HepG2 (cell line): Measurements from ENCODE around the gene OPRM1. TPM values are rescaled to one million over a fixed set of nuclear protein-coding genes. Genes with fewer than 3 reads are reported as not detected.

ENCODE experiments used
- ATAC-seq: fragments of 200-7000 bp; cut with Tn5 transposase; 3 replicates; pipeline ENCODE4 v1.9.1; 2020; ENCODE audit warnings: mild to moderate bottlenecking, moderate library complexity
- BruUV-seq: library from RNA; stranded (reverse); fragments of 400-500 nt; replicated peaks from 2 replicates; lab custom pipeline; 2021; lab: Mats Ljungman, UMichigan
- CTCF ChIA-PET: fragments of 300-600 bp; formaldehyde crosslinking; extraction: SDS; loops from one replicate; lab custom pipeline; 2021; ENCODE audit warnings: low total read pairs, inconsistent platforms, low intra/inter-chr PET ratio; lab: Yijun Ruan, JAX
- POLR2A ChIA-PET: fragments of 350-600 bp; sonication (Branson Sonifier 250); formaldehyde crosslinking; loops from one replicate; lab custom pipeline; 2020; ENCODE audit warnings: antibody characterized with exemption, inconsistent platforms; lab: Yijun Ruan, JAX
- DNase-seq: peaks from one replicate; pipeline ENCODE4 v3.0.0-alpha.2; 2015; ENCODE audit warnings: low spot score
- FAIRE-seq: peaks from 3 replicates; lab custom pipeline; 2011; peaks lifted over from hg19 to GRCh38; lab: Jason Lieb, UNC
- H2AFZ ChIP-seq: one replicate; pipeline ENCODE4 v1.6.1; 2011; ENCODE audit warnings: low read length, inconsistent platforms
- H3K27ac ChIP-seq: fragments of 300-600 bp; 3 replicates; pipeline ENCODE4 v1.8.0; 2011; ENCODE audit warnings: mixed run types, mild to moderate bottlenecking, mixed read lengths, low read length, inconsistent platforms; ENCODE audit not compliant: insufficient read depth; ENCODE audit errors: extremely low read length
- H3K27me3 ChIP-seq, 2 experiments: fragments of 200-600 bp in 1 of 2; 2 replicates in 1 of 2; 3 replicates in 1 of 2; pipeline versions ENCODE4 v1.6.0 to v1.8.0; 2011; ENCODE audit warnings: low read length in 2 of 2, mild to moderate bottlenecking in 2 of 2, moderate library complexity in 2 of 2, inconsistent platforms in 1 of 2; ENCODE audit not compliant: insufficient read depth in 2 of 2, control insufficient read depth in 1 of 2
- H3K36me3 ChIP-seq, 2 experiments: fragments of 200-600 bp in 1 of 2; replicated peaks in 1 of 2; 2 replicates in 1 of 2; 3 replicates in 1 of 2; pipeline versions ENCODE4 v1.5.1 to v1.8.0; 2011; ENCODE audit warnings: low read length in 2 of 2, inconsistent platforms in 1 of 2; ENCODE audit not compliant: insufficient read depth in 2 of 2, control insufficient read depth in 1 of 2
- H3K4me1 ChIP-seq: 2 replicates; pipeline ENCODE4 v1.5.1; 2012; ENCODE audit warnings: low read length, inconsistent platforms; ENCODE audit not compliant: insufficient read depth
- H3K4me2 ChIP-seq: 2 replicates; pipeline ENCODE4 v1.6.0; 2011; ENCODE audit warnings: low read depth, low read length, inconsistent platforms
- H3K4me3 ChIP-seq, 3 experiments: fragments of 200-600 bp in 1 of 3; sonication (generic), shearing (Covaris generic) in 1 of 3; replicated peaks in 1 of 3; 2 replicates each; pipeline ENCODE4 v1.5.1; 2011 to 2016; ENCODE audit warnings: low read length in 3 of 3, inconsistent platforms in 2 of 3, low read depth in 2 of 3, mild to moderate bottlenecking in 2 of 3, control low read depth in 1 of 3, mixed read lengths in 1 of 3; ENCODE audit not compliant: insufficient read depth in 1 of 3
- H3K79me2 ChIP-seq: one replicate; pipeline ENCODE4 v1.6.1; 2011; ENCODE audit warnings: low read length, inconsistent platforms; ENCODE audit not compliant: insufficient read depth
- H3K9ac ChIP-seq: 2 replicates; pipeline ENCODE4 v1.6.0; 2011; ENCODE audit warnings: mild to moderate bottlenecking, low read depth, low read length, inconsistent platforms; ENCODE audit not compliant: insufficient read depth
- H3K9me3 ChIP-seq: 2 replicates; pipeline ENCODE4 v1.5.1; 2012; ENCODE audit warnings: mild to moderate bottlenecking, low read length
- H4K20me1 ChIP-seq: 2 replicates; pipeline ENCODE4 v1.6.0; 2011; ENCODE audit warnings: inconsistent platforms, mild to moderate bottlenecking, low read length, moderate library complexity; ENCODE audit not compliant: insufficient read depth
- HNRNPK ChIP-seq: fragments of 200-400 bp; formaldehyde crosslinking; IDR thresholded peaks from 2 replicates; pipeline ENCODE4 v1.6.1; 2018; ENCODE audit warnings: low read length, low read depth, moderate library complexity, mild to moderate bottlenecking; ENCODE audit not compliant: poor library complexity, severe bottlenecking
- KDM6A ChIP-seq: IDR thresholded peaks from 2 replicates; pipeline ENCODE4 v1.6.1; 2016; ENCODE audit warnings: low read depth
- NCOR1 ChIP-seq: fragments of 200-600 bp; sonication (generic); IDR thresholded peaks from 2 replicates; pipeline ENCODE4 v1.7.0; 2017; ENCODE audit warnings: antibody characterized with exemption, low read length, borderline replicate concordance
- REST ChIP-seq, 2 experiments: IDR thresholded peaks; 2 replicates each; pipeline ENCODE4 v1.6.1; 2011 to 2012; ENCODE audit warnings: low read length in 2 of 2, borderline replicate concordance in 1 of 2, low read depth in 1 of 2, mild to moderate bottlenecking in 1 of 2, moderate library complexity in 1 of 2
- SOX6 ChIP-seq, 2 experiments: fragments of 450-650 bp in 1 of 2; sonication (generic) in 1 of 2; formaldehyde crosslinking in 1 of 2; IDR thresholded peaks; 2 replicates each; pipeline versions ENCODE4 v1.4.0 to v1.6.1; 2017 to 2020; ENCODE audit warnings: antibody characterized with exemption in 1 of 2, mild to moderate bottlenecking in 1 of 2, missing genetic modification reagents in 1 of 2
- ZNF12 ChIP-seq: sonication (generic); formaldehyde crosslinking; IDR thresholded peaks from 2 replicates; pipeline ENCODE4 v1.5.0; 2020; ENCODE audit warnings: missing genetic modification reagents
- ZNF431 ChIP-seq: sonication (generic); formaldehyde crosslinking; IDR thresholded peaks from 2 replicates; pipeline ENCODE4 v1.9.0; 2022; ENCODE audit warnings: missing genetic modification reagents, low read depth, mild to moderate bottlenecking, borderline replicate concordance
- ZNF496 ChIP-seq: sonication (generic); formaldehyde crosslinking; IDR thresholded peaks from 2 replicates; pipeline ENCODE4 v1.8.1; 2023; ENCODE audit warnings: mild to moderate bottlenecking, moderate library complexity, missing genetic modification reagents; ENCODE audit not compliant: insufficient replicate concordance
- ZNF550 ChIP-seq: sonication (generic); formaldehyde crosslinking; IDR thresholded peaks from 2 replicates; pipeline ENCODE4 v1.4.0; 2020; ENCODE audit warnings: mild to moderate bottlenecking, missing genetic modification reagents, borderline replicate concordance
- WGBS: methylation state at CpG from one replicate; pipeline ENCODE4 v1.1.6; 2017; ENCODE audit warnings: low lambda C conversion rate; 5-methylcytosine and 5-hydroxymethylcytosine counted together
- in situ Hi-C: cut with HindIII; loops from 2 replicates; pipeline ENCODE4 v1.10.0; 2017; ENCODE audit warnings: low pct_unique_long_range_greater_than_20kb; ENCODE audit not compliant: extremely low pct_ligation_motif_present
- intact Hi-C: fragments of 100-400 bp; cut with micrococcal nuclease; formaldehyde crosslinking; loops from one replicate; pipeline ENCODE4 v1.10.0; 2022; ENCODE audit not compliant: unreplicated experiment
- polyA plus RNA-seq, 8 experiments: library from polyadenylated mRNA; depleted of rRNA in 3 of 8; stranded (reverse) in 7 of 8; unstranded in 1 of 8; fragments of >200 nt; fragmentation: Illumina TruSeq in 4 of 8; extraction: Trizol in 4 of 8; gene quantifications; 2 replicates each; pipeline versions ENCODE4 v1.2.1 to v1.2.3, GENCODE V29; 2011 to 2016; ENCODE audit warnings: low read depth in 4 of 8, missing spikeins in 1 of 8, mixed read lengths in 1 of 8; ENCODE audit not compliant: insufficient read depth in 1 of 8
- total RNA-seq, 5 experiments: library from RNA; depleted of rRNA; stranded (reverse); fragments of >200 nt; fragmentation: Illumina TruSeq; extraction: Trizol; gene quantifications; 2 replicates each; pipeline ENCODE4 v1.2.3, GENCODE V29; 2016; ENCODE audit warnings: low read depth in 1 of 5
- TF ChIP-seq, protein P1 (sequence below): sonication (generic); formaldehyde crosslinking; IDR thresholded peaks from 2 replicates; pipeline ENCODE4 v1.5.0; 2020; ENCODE audit warnings: missing genetic modification reagents
- TF ChIP-seq, protein P2 (sequence below): IDR thresholded peaks from 2 replicates; pipeline ENCODE4 v1.6.1; 2016; ENCODE audit warnings: mild to moderate bottlenecking, missing biosample characterization, missing genetic modification reagents

The OPRM1 gene
- total and polyA plus RNA-seq, 2 of the 13 experiments (the other 11 are each of a cell fraction or from before 2014, with no cell fraction given): not detected

DNA sequence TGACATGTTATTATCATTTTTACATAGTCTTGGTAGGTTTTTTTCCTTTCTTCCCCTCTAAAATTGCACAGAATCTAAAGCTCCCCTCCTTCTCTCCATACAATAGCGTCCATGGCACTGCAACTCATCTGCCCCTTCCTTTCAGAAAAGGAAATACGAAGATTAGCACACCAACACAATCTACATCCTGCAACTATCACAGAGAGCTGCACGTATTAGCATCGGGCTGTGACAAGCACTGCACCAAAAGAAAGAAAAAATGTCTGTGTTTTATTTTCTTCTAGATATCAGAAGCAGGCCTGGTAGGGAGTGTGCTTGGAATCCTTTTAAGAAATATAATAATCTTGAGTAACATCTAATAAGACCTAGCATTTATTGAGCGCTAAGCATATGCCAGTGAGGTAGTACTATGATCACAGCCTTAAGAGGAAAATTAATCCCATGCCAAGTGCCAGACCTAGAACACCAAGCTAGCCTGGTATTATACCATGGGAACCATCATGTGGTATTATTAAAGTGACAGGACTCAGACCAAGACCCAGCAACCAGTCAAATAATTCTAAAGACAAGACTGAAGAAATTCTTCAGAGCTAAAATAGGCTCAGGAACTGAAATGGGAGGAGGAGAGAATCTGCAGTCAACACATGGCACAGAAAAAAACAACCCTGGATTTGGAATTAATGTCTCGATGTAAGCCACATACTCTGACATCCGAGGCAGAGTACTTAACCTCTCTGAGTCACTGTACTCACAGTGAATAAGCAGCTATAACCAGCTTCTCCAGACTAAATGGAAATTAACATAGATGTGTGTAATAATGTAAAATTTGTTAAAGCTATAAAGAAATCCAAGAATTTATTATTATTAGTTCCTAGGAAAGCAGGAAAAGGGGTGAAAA, 193.2 kb downstream of the OPRM1 start:
- DNase-seq (no peak), ATAC-seq (no peak), FAIRE-seq (no peak)
- CTCF ChIA-PET: no interaction called here
- Histone ChIP-seq H3K4me2 (no peak overlapping the region), H3K36me3 (no peaks in the 10 kb centered on the region), H3K9me3 (no peaks in the 10 kb centered on the region), H3K4me1 (no peaks in the 10 kb centered on the region), H2AFZ (no peak overlapping the region), H3K79me2 (no peaks in the 10 kb centered on the region), H3K27ac (no peak overlapping the region), H4K20me1 (no peaks in the 10 kb centered on the region), H3K9ac (no peak overlapping the region), H3K27me3 (peaks cover 0 to 4% of the 10 kb centered on the region in 2 experiments; a peak in 1 of 5 replicates), H3K4me3 (no peak overlapping the region)
- TF ChIP-seq ZNF12 (CRISPR knock-in tag): no peak
- TF ChIP-seq KDM6A: no peak
- in situ Hi-C loops: no loop called here
- 20% methylated on average over 7 of the region's 7 CpGs for WGBS
- POLR2A ChIA-PET: no interaction called here
- no TSS peak for BruUV-seq
- intact Hi-C loops: loop anchor here (5.0 kb wide), 1 partner anchor 615 kb away; no protein-coding TSS in a partner anchor

GRCh38 chr6:154233383-154233782, 194.3 kb downstream of the OPRM1 start:
- in situ Hi-C loops (no loop called here), intact Hi-C loops (loop anchor here (5.0 kb wide), 1 partner anchor 616 kb away; no protein-coding TSS in a partner anchor)
- Histone ChIP-seq H3K27ac (no peak overlapping the region), H3K4me1 (no peaks in the 10 kb centered on the region), H3K79me2 (no peaks in the 10 kb centered on the region), H3K9ac (no peak overlapping the region), H4K20me1 (no peaks in the 10 kb centered on the region), H3K4me3 (no peak overlapping the region), H3K36me3 (no peaks in the 10 kb centered on the region), H3K27me3 (peaks cover 0 to 4% of the 10 kb centered on the region in 2 experiments; a peak in 1 of 5 replicates), H3K9me3 (no peaks in the 10 kb centered on the region), H3K4me2 (no peak overlapping the region), H2AFZ (no peak overlapping the region)
- no peak for FAIRE-seq
- BruUV-seq: no TSS peak
- no peak for ATAC-seq
- 11% methylated on average over 2 of the region's 2 CpGs for WGBS
- CTCF ChIA-PET: no interaction called here
- TF ChIP-seq, protein P1, sequence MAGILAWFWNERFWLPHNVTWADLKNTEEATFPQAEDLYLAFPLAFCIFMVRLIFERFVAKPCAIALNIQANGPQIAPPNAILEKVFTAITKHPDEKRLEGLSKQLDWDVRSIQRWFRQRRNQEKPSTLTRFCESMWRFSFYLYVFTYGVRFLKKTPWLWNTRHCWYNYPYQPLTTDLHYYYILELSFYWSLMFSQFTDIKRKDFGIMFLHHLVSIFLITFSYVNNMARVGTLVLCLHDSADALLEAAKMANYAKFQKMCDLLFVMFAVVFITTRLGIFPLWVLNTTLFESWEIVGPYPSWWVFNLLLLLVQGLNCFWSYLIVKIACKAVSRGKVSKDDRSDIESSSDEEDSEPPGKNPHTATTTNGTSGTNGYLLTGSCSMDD: no peak
- TF ChIP-seq, protein P2, sequence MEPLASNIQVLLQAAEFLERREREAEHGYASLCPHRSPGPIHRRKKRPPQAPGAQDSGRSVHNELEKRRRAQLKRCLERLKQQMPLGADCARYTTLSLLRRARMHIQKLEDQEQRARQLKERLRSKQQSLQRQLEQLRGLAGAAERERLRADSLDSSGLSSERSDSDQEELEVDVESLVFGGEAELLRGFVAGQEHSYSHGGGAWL (CRISPR knock-in tag): no peak
- no peak for TF ChIP-seq REST (IDR thresholded peaks at IDR 0.05; ENCODE audit: borderline replicate concordance in 1 of 2, low read depth in 1 of 2, low read length in 2 of 2)
- TF ChIP-seq ZNF431: no peak
- TF ChIP-seq HNRNPK: no peak
- no peak for TF ChIP-seq NCOR1
- no peak for TF ChIP-seq ZNF550 (CRISPR knock-in tag)
- TF ChIP-seq ZNF496 (CRISPR knock-in tag): no peak
- no peak for TF ChIP-seq SOX6 (IDR thresholded peaks at IDR 0.05)
- no peak for TF ChIP-seq SOX6 (CRISPR knock-in tag; IDR thresholded peaks at IDR 0.05)
- DNase-seq: no peak
- POLR2A ChIA-PET: no interaction called here
